GM23338 (cell line): Measurements from ENCODE around the gene PROC. TPM values are rescaled to one million over a fixed set of nuclear protein-coding genes. Genes with fewer than 3 reads are reported as not detected.

Experiments
- ATAC-seq: fragments of 200-7000 bp; cut with Tn5 transposase; 3 replicates; pipeline ENCODE4 v1.9.1; 2020
- DNase-seq: peaks from one replicate; pipeline ENCODE4 v3.0.0-alpha.2; 2015; ENCODE audit warnings: low spot score
- H2AFZ ChIP-seq: fragments of 200-600 bp; sonication (generic); 2 replicates; pipeline ENCODE4 v1.8.0; 2016; ENCODE audit warnings: antibody characterized with exemption, mild to moderate bottlenecking, moderate library complexity
- H3F3A ChIP-seq: fragments of 200-600 bp; sonication (generic); replicated peaks from 2 replicates; pipeline ENCODE4 v1.8.0; 2017; ENCODE audit warnings: antibody characterized with exemption, mixed run types, low read depth
- H3K27ac ChIP-seq: fragments of 200-600 bp; sonication (generic); 2 replicates; pipeline ENCODE4 v1.6.1; 2016; ENCODE audit warnings: low read depth
- H3K27me3 ChIP-seq: fragments of 200-600 bp; sonication (generic); 2 replicates; pipeline ENCODE4 v1.8.0; 2016; ENCODE audit warnings: mild to moderate bottlenecking, mixed run types, moderate library complexity; ENCODE audit not compliant: insufficient read depth
- H3K36me3 ChIP-seq: fragments of 200-600 bp; sonication (generic); 2 replicates; pipeline ENCODE4 v1.8.0; 2016; ENCODE audit warnings: mild to moderate bottlenecking; ENCODE audit not compliant: insufficient read depth
- H3K4me1 ChIP-seq: fragments of 200-600 bp; sonication (generic); 2 replicates; pipeline ENCODE4 v1.8.0; 2016; ENCODE audit warnings: mild to moderate bottlenecking, moderate library complexity; ENCODE audit not compliant: insufficient read depth
- H3K4me2 ChIP-seq: fragments of 200-600 bp; sonication (generic); 2 replicates; pipeline ENCODE4 v1.7.1; 2017; ENCODE audit warnings: mixed run types
- H3K4me3 ChIP-seq: fragments of 200-600 bp; sonication (generic); 2 replicates; pipeline ENCODE4 v1.6.1; 2016; ENCODE audit warnings: mixed run types
- H3K79me2 ChIP-seq: fragments of 200-600 bp; sonication (generic); replicated peaks from 2 replicates; pipeline ENCODE4 v1.8.0; 2017; ENCODE audit warnings: mild to moderate bottlenecking; ENCODE audit not compliant: insufficient read depth
- H3K9me2 ChIP-seq: fragments of 200-600 bp; sonication (generic); 2 replicates; pipeline ENCODE4 v1.8.0; 2017; ENCODE audit not compliant: insufficient read depth
- H4K20me1 ChIP-seq: fragments of 200-600 bp; sonication (generic); replicated peaks from 2 replicates; pipeline ENCODE4 v1.8.0; 2017; ENCODE audit warnings: mild to moderate bottlenecking; ENCODE audit not compliant: insufficient read depth
- H3K27ac Mint-ChIP-seq: 2 replicates; pipeline ENCODE4 v1.8.0; 2020; ENCODE audit warnings: inconsistent platforms, mild to moderate bottlenecking, moderate library complexity, mixed read lengths
- H3K27me3 Mint-ChIP-seq: 3 replicates; pipeline ENCODE4 v1.8.0; 2022; ENCODE audit warnings: low read depth, mild to moderate bottlenecking, moderate library complexity, mixed read lengths, inconsistent platforms; ENCODE audit not compliant: insufficient read depth, poor library complexity
- H3K36me3 Mint-ChIP-seq: 3 replicates; pipeline ENCODE4 v1.8.0; 2021; ENCODE audit warnings: low read depth, mild to moderate bottlenecking, inconsistent platforms, moderate library complexity, mixed read lengths
- H3K4me1 Mint-ChIP-seq: 3 replicates; pipeline ENCODE4 v1.8.0; 2020; ENCODE audit warnings: mild to moderate bottlenecking, inconsistent platforms, mixed read lengths
- H3K4me3 Mint-ChIP-seq: 3 replicates; pipeline ENCODE4 v1.8.0; 2021; ENCODE audit warnings: moderate library complexity, mild to moderate bottlenecking, inconsistent platforms, mixed read lengths
- H3K9me3 Mint-ChIP-seq: 3 replicates; pipeline ENCODE4 v1.8.0; 2020; ENCODE audit warnings: moderate library complexity, mild to moderate bottlenecking, inconsistent platforms, mixed read lengths
- CREB1 ChIP-seq: fragments of 250-450 bp; sonication (Bioruptor Pico); IDR thresholded peaks from 2 replicates; pipeline ENCODE4 v1.5.0; 2020; ENCODE audit warnings: low read depth, mild to moderate bottlenecking, moderate library complexity
- CTCF ChIP-seq, 2 experiments: fragments of 200-600 bp in 1 of 2; sonication (generic) in 1 of 2; conservative IDR thresholded peaks; 2 replicates each; pipeline versions ENCODE4 v1.5.1 to v1.6.1; 2016 to 2017; ENCODE audit warnings: antibody characterized with exemption in 2 of 2, low read depth in 2 of 2, mild to moderate bottlenecking in 2 of 2, moderate library complexity in 1 of 2
- ETS1 ChIP-seq: IDR thresholded peaks from 2 replicates; pipeline ENCODE4 v1.6.1; 2016; ENCODE audit warnings: antibody characterized with exemption
- EZH2 ChIP-seq: fragments of 200-600 bp; sonication (generic); IDR thresholded peaks from one replicate; pipeline ENCODE4 v1.8.0; 2017; ENCODE audit warnings: antibody characterized with exemption, mild to moderate bottlenecking, low read depth; ENCODE audit not compliant: unreplicated experiment
- EZH2phosphoT487 ChIP-seq: fragments of 200-600 bp; sonication (generic); IDR thresholded peaks from one replicate; pipeline ENCODE4 v1.8.1; 2018; ENCODE audit warnings: antibody characterized with exemption; ENCODE audit not compliant: unreplicated experiment
- JUNB ChIP-seq: IDR thresholded peaks from one replicate; pipeline ENCODE4 v1.6.1; 2016; ENCODE audit warnings: antibody characterized with exemption; ENCODE audit not compliant: unreplicated experiment
- NANOG ChIP-seq: IDR thresholded peaks from 2 replicates; pipeline ENCODE4 v1.6.1; 2016; ENCODE audit warnings: antibody characterized with exemption, borderline replicate concordance
- POLR2AphosphoS5 ChIP-seq: IDR thresholded peaks from 2 replicates; pipeline ENCODE4 v1.6.1; 2016; ENCODE audit warnings: antibody characterized with exemption, low read depth
- REST ChIP-seq: IDR thresholded peaks from one replicate; pipeline ENCODE4 v1.6.1; 2018; ENCODE audit warnings: antibody characterized with exemption; ENCODE audit not compliant: unreplicated experiment
- STAT1 ChIP-seq: IDR thresholded peaks from one replicate; pipeline ENCODE4 v1.6.1; 2016; ENCODE audit warnings: antibody characterized with exemption; ENCODE audit not compliant: unreplicated experiment
- ZNF114 ChIP-seq: fragments of 250-450 bp; sonication (Bioruptor Pico); IDR thresholded peaks from 2 replicates; pipeline ENCODE4 v1.5.0; 2020; ENCODE audit warnings: mild to moderate bottlenecking, moderate library complexity
- ZNF331 ChIP-seq: fragments of 250-450 bp; sonication (Bioruptor Pico); IDR thresholded peaks from 2 replicates; pipeline ENCODE4 v1.5.0; 2020; ENCODE audit warnings: low read depth, mild to moderate bottlenecking, moderate library complexity
- ZNF462 ChIP-seq: fragments of 250-450 bp; sonication (Bioruptor Pico); IDR thresholded peaks from 2 replicates; pipeline ENCODE4 v1.5.0; 2020; ENCODE audit warnings: mild to moderate bottlenecking, moderate library complexity
- polyA plus RNA-seq: library from polyadenylated mRNA; unstranded; fragments of >200 nt; fragmentation: Nextera tagmentation; extraction: Ambion mirVana; gene quantifications from 2 replicates; pipeline ENCODE4 v1.2.1, GENCODE V29; 2016
- total RNA-seq: library from RNA; depleted of rRNA; stranded (reverse); fragments of >200 nt; shearing (Covaris generic); gene quantifications from 2 replicates; pipeline ENCODE4 v1.2.3, GENCODE V29; 2014

Gene PROC
- total and polyA plus RNA-seq, 2 experiments from 2014 or later: 1.7 to 2.4 TPM

- Histone ChIP-seq H3K4me1 (no peaks in the 10 kb centered on the region), H3K27me3 (no peaks in the 10 kb centered on the region), H3K36me3 (peaks cover 5% of the 10 kb centered on the region; the same call in 1 of the 2 replicates), H3K4me3 (no peak overlapping the region), H3K79me2 (peaks cover 98% of the 10 kb centered on the region), H3K4me2 (no peak overlapping the region), H2AFZ (no peak overlapping the region), H4K20me1 (peaks cover 11% of the 10 kb centered on the region), H3K27ac (no peak overlapping the region), H3F3A (no peaks in the 10 kb centered on the region), H3K9me2 (no peaks in the 10 kb centered on the region)
- no peak overlapping the region for H3K4me3 Mint-ChIP-seq
- no peak overlapping the region for H3K27ac Mint-ChIP-seq
- ATAC-seq (no peak), DNase-seq (no peak)
- peaks cover 3% of the 10 kb centered on the region; the same call in 1 of the 3 replicates for H3K4me1 Mint-ChIP-seq
- no peak for TF ChIP-seq STAT1
- no peak for TF ChIP-seq JUNB
- TF ChIP-seq CREB1: no peak
- no peak for TF ChIP-seq ZNF462 (CRISPR knock-in tag)
- TF ChIP-seq EZH2: no peak
- TF ChIP-seq ZNF114 (CRISPR knock-in tag): no peak
- TF ChIP-seq ZNF331: no peak
- TF ChIP-seq ETS1: no peak
- no peak for TF ChIP-seq REST
- no peak for TF ChIP-seq NANOG
- TF ChIP-seq POLR2AphosphoS5: no peak
- no peak for TF ChIP-seq CTCF (conservative IDR thresholded peaks at IDR 0.05; ENCODE audit: low read depth in 2 of 2)
- no peak for TF ChIP-seq EZH2phosphoT487
- peaks cover 19% of the 10 kb centered on the region for H3K9me3 Mint-ChIP-seq
- H3K27me3 Mint-ChIP-seq: no peaks in the 10 kb centered on the region
- peaks cover 29% of the 10 kb centered on the region for H3K36me3 Mint-ChIP-seq
These were observed 38.4 kb upstream of the PROC start for GRCh38 chr2:127379712-127380355.
